ENCODE data around the gene EPB41L3.

EPB41L3 gene

DNA sequence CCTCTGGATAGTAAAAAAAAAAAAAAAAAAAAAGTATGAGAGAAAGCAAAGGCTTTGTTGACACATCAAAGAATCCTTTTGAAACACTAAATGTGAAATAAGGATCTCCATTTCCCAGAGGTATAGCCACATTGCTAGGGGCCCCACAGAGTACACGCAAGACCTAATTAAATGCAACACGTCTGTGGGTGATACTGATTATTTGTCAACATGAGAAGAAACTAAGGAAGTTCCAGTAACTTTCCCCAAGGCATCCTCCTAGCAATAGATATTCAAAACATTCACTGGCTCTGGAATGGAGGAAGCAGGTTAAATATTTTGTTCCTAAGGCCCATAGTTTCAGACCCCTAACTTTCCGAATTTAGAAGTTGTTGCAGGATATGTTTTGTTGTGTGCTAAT, 24.6 kb upstream of the EPB41L3 start:
- no peak overlapping the region for H3K4me3 ChIP-seq (ENCODE audit: low read length)
- H3K36me3 ChIP-seq (replicated peaks; ENCODE audit: low read depth, low read length), result no peaks in the 10 kb centered on the region
- no peak overlapping the region for H3K27ac ChIP-seq (ENCODE audit: low read length)
- H4K20me1 ChIP-seq (ENCODE audit: insufficient read depth, low read length), result no peaks in the 10 kb centered on the region
- H3K4me1 ChIP-seq (ENCODE audit: low read length), result no peaks in the 10 kb centered on the region
- TF ChIP-seq CTCF (IDR thresholded peaks at IDR 0.05; ENCODE audit: low read depth, low read length), result no peak
- TF ChIP-seq EZH2phosphoT487 (IDR thresholded peaks at IDR 0.05; ENCODE audit: low read depth), result no peak
- H2AFZ ChIP-seq (ENCODE audit: low read depth, low read length), result no peak overlapping the region
- no peaks in the 10 kb centered on the region for H3K79me2 ChIP-seq (ENCODE audit: low read length)
- H3K4me2 ChIP-seq (ENCODE audit: low read length), result no peak overlapping the region
- H3K9ac ChIP-seq (ENCODE audit: low read length), result no peak overlapping the region
- no peaks in the 10 kb centered on the region for H3K9me3 ChIP-seq (ENCODE audit: insufficient read depth, low read length)
- H3K27me3 ChIP-seq (ENCODE audit: low read depth, low read length), result no peaks in the 10 kb centered on the region

- no peaks in the 10 kb centered on the region for H3K4me1 ChIP-seq (ENCODE audit: low read length)
- H3K9me3 ChIP-seq (ENCODE audit: insufficient read depth, low read length), result no peaks in the 10 kb centered on the region
- no peaks in the 10 kb centered on the region for H3K36me3 ChIP-seq (replicated peaks; ENCODE audit: low read depth, low read length)
- no peaks in the 10 kb centered on the region for H3K27me3 ChIP-seq (ENCODE audit: low read depth, low read length)
- no peak overlapping the region for H3K4me2 ChIP-seq (ENCODE audit: low read length)
- no peak overlapping the region for H2AFZ ChIP-seq (ENCODE audit: low read depth, low read length)
- no peaks in the 10 kb centered on the region for H4K20me1 ChIP-seq (ENCODE audit: insufficient read depth, low read length)
- no peaks in the 10 kb centered on the region for H3K79me2 ChIP-seq (ENCODE audit: low read length)
- TF ChIP-seq EZH2phosphoT487 (IDR thresholded peaks at IDR 0.05; ENCODE audit: low read depth), result no peak
- no peak for TF ChIP-seq CTCF (IDR thresholded peaks at IDR 0.05; ENCODE audit: low read depth, low read length)
- H3K4me3 ChIP-seq (ENCODE audit: low read length), result no peak overlapping the region
- no peak overlapping the region for H3K9ac ChIP-seq (ENCODE audit: low read length)
- no peak overlapping the region for H3K27ac ChIP-seq (ENCODE audit: low read length)
Measured at GRCh38 chr18:5558851-5559250, 15.1 kb upstream of the EPB41L3 start.

- TF ChIP-seq CTCF (IDR thresholded peaks at IDR 0.05; ENCODE audit: low read depth, low read length) (no peak), EZH2phosphoT487 (IDR thresholded peaks at IDR 0.05; ENCODE audit: low read depth) (no peak)
- Histone ChIP-seq H3K27ac (ENCODE audit: low read length) (no peak overlapping the region), H3K4me2 (ENCODE audit: low read length) (no peak overlapping the region)
Measured at GRCh38 chr18:5556310-5556974, 12.6 kb upstream of the EPB41L3 start.

GRCh38 chr18:5554629-5555028, 10.8 kb upstream of the EPB41L3 start:
- H3K36me3 ChIP-seq (replicated peaks; ENCODE audit: low read depth, low read length), result no peaks in the 10 kb centered on the region
- H3K4me2 ChIP-seq (ENCODE audit: low read length), result no peak overlapping the region
- H3K79me2 ChIP-seq (ENCODE audit: low read length), result no peaks in the 10 kb centered on the region
- TF ChIP-seq EZH2phosphoT487 (IDR thresholded peaks at IDR 0.05; ENCODE audit: low read depth), result no peak
- TF ChIP-seq CTCF (IDR thresholded peaks at IDR 0.05; ENCODE audit: low read depth, low read length), result no peak
- no peak overlapping the region for H3K9ac ChIP-seq (ENCODE audit: low read length)
- H3K4me3 ChIP-seq (ENCODE audit: low read length), result no peak overlapping the region
- H3K4me1 ChIP-seq (ENCODE audit: low read length), result no peaks in the 10 kb centered on the region
- H3K27me3 ChIP-seq (ENCODE audit: low read depth, low read length), result no peaks in the 10 kb centered on the region
- no peaks in the 10 kb centered on the region for H4K20me1 ChIP-seq (ENCODE audit: insufficient read depth, low read length)
- no peaks in the 10 kb centered on the region for H3K9me3 ChIP-seq (ENCODE audit: insufficient read depth, low read length)
- no peak overlapping the region for H2AFZ ChIP-seq (ENCODE audit: low read depth, low read length)
- H3K27ac ChIP-seq (ENCODE audit: low read length), result no peak overlapping the region

More at GRCh38 chr18:5556310-5556974, 12.6 kb upstream of the EPB41L3 start:
- no peak overlapping the region for H3K9ac ChIP-seq (ENCODE audit: low read length)
- H3K36me3 ChIP-seq (replicated peaks; ENCODE audit: low read depth, low read length), result no peaks in the 10 kb centered on the region
- H3K27me3 ChIP-seq (ENCODE audit: low read depth, low read length), result no peaks in the 10 kb centered on the region
- no peaks in the 10 kb centered on the region for H4K20me1 ChIP-seq (ENCODE audit: insufficient read depth, low read length)
- no peaks in the 10 kb centered on the region for H3K79me2 ChIP-seq (ENCODE audit: low read length)
- no peak overlapping the region for H2AFZ ChIP-seq (ENCODE audit: low read depth, low read length)
- no peaks in the 10 kb centered on the region for H3K9me3 ChIP-seq (ENCODE audit: insufficient read depth, low read length)
- H3K4me3 ChIP-seq (ENCODE audit: low read length), result no peak overlapping the region
- H3K4me1 ChIP-seq (ENCODE audit: low read length), result no peaks in the 10 kb centered on the region

Measured in OCI-LY3 (cell line).